Smooth muscle cell of trachea (primary cell): ENCODE results near the gene TSACC. TPM values are rescaled to one million over a fixed set of nuclear protein-coding genes. Genes with fewer than 3 reads are reported as not detected.

Experiments used
- total RNA-seq: library from RNA; depleted of rRNA; stranded (reverse); fragments of >200 nt; gene quantifications from 2 replicates; pipeline ENCODE4 v1.2.1, GENCODE V29; 2014

Gene TSACC
- 0.33 TPM in 1 of 2 replicates, not detected in the other for total RNA-seq

GRCh38 chr1:156338180-156338976 is at the start of gene TSACC, which contains the start of gene CCT3:
Gene TSACC (plus strand): TSS chr1:156338526. CDS start chr1:156339758, 1,232 bp downstream.
Gene CCT3 (minus strand): TSS chr1:156338292. CDS start chr1:156338184, 108 bp downstream.

GRCh38 chr1:156295391-156295947 is 42.9 kb upstream of the TSACC start, which contains the start of gene GLMP:
Gene GLMP (minus strand): TSS chr1:156295679. CDS start chr1:156295645, 34 bp downstream.

GRCh38 chr1:156298852-156299357 is 39.4 kb upstream of the TSACC start, which contains the start of gene VHLL:
Gene VHLL (minus strand): TSS chr1:156299307. CDS start chr1:156299189, 118 bp downstream.

GRCh38 chr1:156368889-156369684 is 30.8 kb downstream of the TSACC start, which contains the start of gene RHBG:
Gene RHBG (plus strand): TSS chr1:156369211. CDS start chr1:156369250, 39 bp downstream.

Other genes starting within 250 kb of the TSACC start
- gene LMNA, start 223.8 kb upstream of the TSACC start, total RNA-seq = 2,363 and 2,796 TPM in 2 replicates
- gene SEMA4A, start 184.9 kb upstream of the TSACC start, total RNA-seq = 1.7 and 1.8 TPM in 2 replicates
- gene SLC25A44, start 144.4 kb upstream of the TSACC start, total RNA-seq = 7.7 and 8.1 TPM in 2 replicates
- gene PMF1, start 125.5 kb upstream of the TSACC start, total RNA-seq = 23.8 and 54.4 TPM in 2 replicates
- gene BGLAP, start 96.3 kb upstream of the TSACC start, total RNA-seq = 0.83 TPM in 1 of 2 replicates, not detected in the other
- gene PAQR6, start 90.5 kb upstream of the TSACC start, total RNA-seq = 0.29 and 0.66 TPM in 2 replicates
- gene SMG5, start 55.7 kb upstream of the TSACC start, total RNA-seq = 40.3 and 68.3 TPM in 2 replicates
- gene TMEM79, start 54.2 kb upstream of the TSACC start, total RNA-seq = 1.3 and 3.0 TPM in 2 replicates
- 79.4 and 138 TPM in 2 replicates for gene GLMP, start 42.8 kb upstream of the TSACC start, total RNA-seq
- gene VHLL, start 39.2 kb upstream of the TSACC start, total RNA-seq = not detected in 2 replicates
- gene CCT3, start 234 bp upstream of the TSACC start, total RNA-seq = 486 and 506 TPM in 2 replicates
- gene RHBG, start 30.7 kb downstream of the TSACC start, total RNA-seq = not detected in 2 replicates
- gene MEF2D, start 162.2 kb downstream of the TSACC start, total RNA-seq = 11.6 and 12.1 TPM in 2 replicates
- gene IQGAP3, start 234.0 kb downstream of the TSACC start, total RNA-seq = 3.8 and 50.3 TPM in 2 replicates
- gene TTC24, start 241.2 kb downstream of the TSACC start, total RNA-seq = not detected in 2 replicates